GM23338 (cell line): Measurements from ENCODE around the gene FARS2. TPM values are rescaled to one million over a fixed set of nuclear protein-coding genes. Genes with fewer than 3 reads are reported as not detected.

Experiments used
- ATAC-seq: fragments of 200-7000 bp; cut with Tn5 transposase; 3 replicates; pipeline ENCODE4 v1.9.1; 2020
- DNase-seq: peaks from one replicate; pipeline ENCODE4 v3.0.0-alpha.2; 2015; ENCODE audit warnings: low spot score
- H2AFZ ChIP-seq: fragments of 200-600 bp; sonication (generic); 2 replicates; pipeline ENCODE4 v1.8.0; 2016; ENCODE audit warnings: antibody characterized with exemption, mild to moderate bottlenecking, moderate library complexity
- H3F3A ChIP-seq: fragments of 200-600 bp; sonication (generic); replicated peaks from 2 replicates; pipeline ENCODE4 v1.8.0; 2017; ENCODE audit warnings: antibody characterized with exemption, mixed run types, low read depth
- H3K27ac ChIP-seq: fragments of 200-600 bp; sonication (generic); 2 replicates; pipeline ENCODE4 v1.6.1; 2016; ENCODE audit warnings: low read depth
- H3K27me3 ChIP-seq: fragments of 200-600 bp; sonication (generic); 2 replicates; pipeline ENCODE4 v1.8.0; 2016; ENCODE audit warnings: mild to moderate bottlenecking, mixed run types, moderate library complexity; ENCODE audit not compliant: insufficient read depth
- H3K36me3 ChIP-seq: fragments of 200-600 bp; sonication (generic); 2 replicates; pipeline ENCODE4 v1.8.0; 2016; ENCODE audit warnings: mild to moderate bottlenecking; ENCODE audit not compliant: insufficient read depth
- H3K4me1 ChIP-seq: fragments of 200-600 bp; sonication (generic); 2 replicates; pipeline ENCODE4 v1.8.0; 2016; ENCODE audit warnings: mild to moderate bottlenecking, moderate library complexity; ENCODE audit not compliant: insufficient read depth
- H3K4me2 ChIP-seq: fragments of 200-600 bp; sonication (generic); 2 replicates; pipeline ENCODE4 v1.7.1; 2017; ENCODE audit warnings: mixed run types
- H3K4me3 ChIP-seq: fragments of 200-600 bp; sonication (generic); 2 replicates; pipeline ENCODE4 v1.6.1; 2016; ENCODE audit warnings: mixed run types
- H3K79me2 ChIP-seq: fragments of 200-600 bp; sonication (generic); replicated peaks from 2 replicates; pipeline ENCODE4 v1.8.0; 2017; ENCODE audit warnings: mild to moderate bottlenecking; ENCODE audit not compliant: insufficient read depth
- H3K9me2 ChIP-seq: fragments of 200-600 bp; sonication (generic); 2 replicates; pipeline ENCODE4 v1.8.0; 2017; ENCODE audit not compliant: insufficient read depth
- H4K20me1 ChIP-seq: fragments of 200-600 bp; sonication (generic); replicated peaks from 2 replicates; pipeline ENCODE4 v1.8.0; 2017; ENCODE audit warnings: mild to moderate bottlenecking; ENCODE audit not compliant: insufficient read depth
- H3K27ac Mint-ChIP-seq: 2 replicates; pipeline ENCODE4 v1.8.0; 2020; ENCODE audit warnings: inconsistent platforms, mild to moderate bottlenecking, moderate library complexity, mixed read lengths
- H3K27me3 Mint-ChIP-seq: 3 replicates; pipeline ENCODE4 v1.8.0; 2022; ENCODE audit warnings: low read depth, mild to moderate bottlenecking, moderate library complexity, mixed read lengths, inconsistent platforms; ENCODE audit not compliant: insufficient read depth, poor library complexity
- H3K36me3 Mint-ChIP-seq: 3 replicates; pipeline ENCODE4 v1.8.0; 2021; ENCODE audit warnings: low read depth, mild to moderate bottlenecking, inconsistent platforms, moderate library complexity, mixed read lengths
- H3K4me1 Mint-ChIP-seq: 3 replicates; pipeline ENCODE4 v1.8.0; 2020; ENCODE audit warnings: mild to moderate bottlenecking, inconsistent platforms, mixed read lengths
- H3K4me3 Mint-ChIP-seq: 3 replicates; pipeline ENCODE4 v1.8.0; 2021; ENCODE audit warnings: moderate library complexity, mild to moderate bottlenecking, inconsistent platforms, mixed read lengths
- H3K9me3 Mint-ChIP-seq: 3 replicates; pipeline ENCODE4 v1.8.0; 2020; ENCODE audit warnings: moderate library complexity, mild to moderate bottlenecking, inconsistent platforms, mixed read lengths
- CREB1 ChIP-seq: fragments of 250-450 bp; sonication (Bioruptor Pico); IDR thresholded peaks from 2 replicates; pipeline ENCODE4 v1.5.0; 2020; ENCODE audit warnings: low read depth, mild to moderate bottlenecking, moderate library complexity
- CTCF ChIP-seq, 2 experiments: fragments of 200-600 bp in 1 of 2; sonication (generic) in 1 of 2; conservative IDR thresholded peaks; 2 replicates each; pipeline versions ENCODE4 v1.5.1 to v1.6.1; 2016 to 2017; ENCODE audit warnings: antibody characterized with exemption in 2 of 2, low read depth in 2 of 2, mild to moderate bottlenecking in 2 of 2, moderate library complexity in 1 of 2
- EZH2phosphoT487 ChIP-seq: fragments of 200-600 bp; sonication (generic); IDR thresholded peaks from one replicate; pipeline ENCODE4 v1.8.1; 2018; ENCODE audit warnings: antibody characterized with exemption; ENCODE audit not compliant: unreplicated experiment
- JUNB ChIP-seq: IDR thresholded peaks from one replicate; pipeline ENCODE4 v1.6.1; 2016; ENCODE audit warnings: antibody characterized with exemption; ENCODE audit not compliant: unreplicated experiment
- REST ChIP-seq: IDR thresholded peaks from one replicate; pipeline ENCODE4 v1.6.1; 2018; ENCODE audit warnings: antibody characterized with exemption; ENCODE audit not compliant: unreplicated experiment
- polyA plus RNA-seq: library from polyadenylated mRNA; unstranded; fragments of >200 nt; fragmentation: Nextera tagmentation; extraction: Ambion mirVana; gene quantifications from 2 replicates; pipeline ENCODE4 v1.2.1, GENCODE V29; 2016
- total RNA-seq: library from RNA; depleted of rRNA; stranded (reverse); fragments of >200 nt; shearing (Covaris generic); gene quantifications from 2 replicates; pipeline ENCODE4 v1.2.3, GENCODE V29; 2014

FARS2 gene
- total and polyA plus RNA-seq, 2 experiments from 2014 or later = 7.6 to 19.0 TPM

GRCh38 chr6:5259428-5259827 lies 1.9 kb upstream of the FARS2 start (continued):
- TF ChIP-seq REST = no peak

GRCh38 chr6:5260111-5260620 lies 1.1 kb upstream of the FARS2 start:
- peak; percentile 82 for ATAC-seq
- peaks cover 30% of the 10 kb centered on the region for H3K36me3 Mint-ChIP-seq

More at GRCh38 chr6:5260111-5260620, 1.1 kb upstream of the FARS2 start:
- peak; percentile 89 for DNase-seq
- H3K27me3 Mint-ChIP-seq = peaks cover 14% of the 10 kb centered on the region
- Histone ChIP-seq H3K27me3 (no peaks in the 10 kb centered on the region), H3K4me1 (peaks cover 10% of the 10 kb centered on the region), H3K9me2 (no peaks in the 10 kb centered on the region), H3K27ac (peak overlapping the region; percentile 93), H2AFZ (peak overlapping the region; percentile 34), H3K79me2 (peaks cover 81% of the 10 kb centered on the region), H4K20me1 (peaks cover 8% of the 10 kb centered on the region; the same call in 1 of the 2 replicates), H3F3A (0 out of 2 replicates have a peak, but pooled peaks cover 6% of the 10 kb centered on the region), H3K4me2 (peak overlapping the region; percentile 87), H3K36me3 (peaks cover 4% of the 10 kb centered on the region; the same call in 1 of the 2 replicates), H3K4me3 (peak overlapping the region; percentile 98)
- peak overlapping the region; percentile 99 for H3K27ac Mint-ChIP-seq
- H3K9me3 Mint-ChIP-seq = peaks cover 7% of the 10 kb centered on the region; the same call in 2 of the 3 replicates
- TF ChIP-seq EZH2phosphoT487 = no peak
- no peak for TF ChIP-seq CTCF (conservative IDR thresholded peaks at IDR 0.05; ENCODE audit: low read depth in 2 of 2)
- TF ChIP-seq CREB1 (CRISPR knock-in tag) = peak; percentile 21; the same call in 1 of the 2 replicates
- no peak for TF ChIP-seq JUNB
- H3K4me1 Mint-ChIP-seq = peaks cover 8% of the 10 kb centered on the region
- peak overlapping the region; percentile 96 for H3K4me3 Mint-ChIP-seq
